ENCODE measurements around the gene GFRA1. TPM values are rescaled to one million over a fixed set of nuclear protein-coding genes. Genes with fewer than 3 reads are reported as not detected.

The GFRA1 gene
- polyA plus RNA-seq, 1 donor (not counting 4 experiments of a cell fraction or from before 2014, with no cell fraction given), result not detected

- H3K9me3 ChIP-seq (ENCODE audit: control insufficient read depth, low read depth, low read length), result no peaks in the 10 kb centered on the region
- no peaks in the 10 kb centered on the region for H3K4me1 ChIP-seq (ENCODE audit: control insufficient read depth, extremely low read depth, insufficient read depth, low read length)
- no peaks in the 10 kb centered on the region for H3K36me3 ChIP-seq (ENCODE audit: control insufficient read depth in 2 of 2, extremely low read depth in 1 of 2, insufficient read depth in 2 of 2, low read length in 2 of 2)
- H3K4me3 ChIP-seq (ENCODE audit: control insufficient read depth in 2 of 3, extremely low read depth in 1 of 3, insufficient read depth in 2 of 3, low read depth in 1 of 3, low read length in 3 of 3), result no peak overlapping the region
- H3K27me3 ChIP-seq (ENCODE audit: control insufficient read depth, extremely low read depth, insufficient read depth, low read length), result peaks cover 4% of the 10 kb centered on the region
- H2AFZ ChIP-seq (ENCODE audit: control insufficient read depth, low read length), result no peak overlapping the region
- no peaks in the 10 kb centered on the region for H3K79me2 ChIP-seq (ENCODE audit: control insufficient read depth, insufficient read depth, low read length)
- no peak overlapping the region for H3K27ac ChIP-seq (ENCODE audit: control insufficient read depth, insufficient read depth, low read length)
- no peak overlapping the region for H3K9ac ChIP-seq (ENCODE audit: control insufficient read depth, extremely low read depth, insufficient read depth, low read length)
- DNase-seq (ENCODE audit: low read depth, low spot score) (no peak), FAIRE-seq (no peak)
- no peak overlapping the region for H3K4me2 ChIP-seq (ENCODE audit: control insufficient read depth, extremely low read depth, insufficient read depth, low read depth, low read length)
- dilution Hi-C loops (cut with MboI; ENCODE audit: extremely low pct_ligation_motif_present, low sequenced_read_pairs), result no loop called here
- no peak for TF ChIP-seq EZH2 (IDR thresholded peaks at IDR 0.05; ENCODE audit: low read length)
- no peak for TF ChIP-seq CTCF (optimal IDR thresholded peaks at IDR 0.05 in 1 of 3, IDR thresholded peaks at IDR 0.05 in 1 of 3, conservative IDR thresholded peaks at IDR 0.05 in 1 of 3; ENCODE audit: extremely low read depth in 1 of 3, insufficient read depth in 2 of 3, low read length in 3 of 3)
- no peaks in the 10 kb centered on the region for H4K20me1 ChIP-seq (ENCODE audit: control insufficient read depth, extremely low read depth, insufficient read depth, low read length)
- H3K9me1 ChIP-seq (ENCODE audit: control insufficient read depth, extremely low read depth, insufficient read depth, low read length), result no peaks in the 10 kb centered on the region
These were observed 203.2 kb downstream of the GFRA1 start for GRCh38 chr10:116069856-116070255.

- no peak for DNase-seq (ENCODE audit: low read depth, low spot score)
- no peak for FAIRE-seq
- no peak overlapping the region for H3K4me2 ChIP-seq (ENCODE audit: control insufficient read depth, extremely low read depth, insufficient read depth, low read depth, low read length)
- H3K9me1 ChIP-seq (ENCODE audit: control insufficient read depth, extremely low read depth, insufficient read depth, low read length), result no peaks in the 10 kb centered on the region
- dilution Hi-C loops (cut with MboI; ENCODE audit: extremely low pct_ligation_motif_present, low sequenced_read_pairs), result no loop called here
- no peaks in the 10 kb centered on the region for H3K79me2 ChIP-seq (ENCODE audit: control insufficient read depth, insufficient read depth, low read length)
- no peaks in the 10 kb centered on the region for H3K36me3 ChIP-seq (ENCODE audit: control insufficient read depth in 2 of 2, extremely low read depth in 1 of 2, insufficient read depth in 2 of 2, low read length in 2 of 2)
- H3K4me3 ChIP-seq (ENCODE audit: control insufficient read depth in 2 of 3, extremely low read depth in 1 of 3, insufficient read depth in 2 of 3, low read depth in 1 of 3, low read length in 3 of 3), result no peak overlapping the region
- no peaks in the 10 kb centered on the region for H3K4me1 ChIP-seq (ENCODE audit: control insufficient read depth, extremely low read depth, insufficient read depth, low read length)
- TF ChIP-seq EZH2 (IDR thresholded peaks at IDR 0.05; ENCODE audit: low read length) (no peak), CTCF (optimal IDR thresholded peaks at IDR 0.05 in 1 of 3, IDR thresholded peaks at IDR 0.05 in 1 of 3, conservative IDR thresholded peaks at IDR 0.05 in 1 of 3; ENCODE audit: extremely low read depth in 1 of 3, insufficient read depth in 2 of 3, low read length in 3 of 3) (no peak)
- no peak overlapping the region for H2AFZ ChIP-seq (ENCODE audit: control insufficient read depth, low read length)
- H3K27ac ChIP-seq (ENCODE audit: control insufficient read depth, insufficient read depth, low read length), result no peak overlapping the region
- no peaks in the 10 kb centered on the region for H3K9me3 ChIP-seq (ENCODE audit: control insufficient read depth, low read depth, low read length)
- no peak overlapping the region for H3K9ac ChIP-seq (ENCODE audit: control insufficient read depth, extremely low read depth, insufficient read depth, low read length)
- H4K20me1 ChIP-seq (ENCODE audit: control insufficient read depth, extremely low read depth, insufficient read depth, low read length), result no peaks in the 10 kb centered on the region
- peaks cover 4% of the 10 kb centered on the region for H3K27me3 ChIP-seq (ENCODE audit: control insufficient read depth, extremely low read depth, insufficient read depth, low read length)
These were observed 205.2 kb downstream of the GFRA1 start for GRCh38 chr10:116067825-116068224.
